ENCODE results near the gene DDIT3.

The DDIT3 gene

GRCh38 chr12:57474430-57474829, 45.9 kb downstream of the DDIT3 start:
- H3K4me1 ChIP-seq (ENCODE audit: control insufficient read depth, insufficient read depth, low read length): peaks cover 9% of the 10 kb centered on the region
- no peaks in the 10 kb centered on the region for H3K9me3 ChIP-seq (ENCODE audit: control insufficient read depth, low read length)
- H3K4me3 ChIP-seq (ENCODE audit: insufficient read depth, low read depth, low read length): no peak overlapping the region
- peaks cover 76% of the 10 kb centered on the region for H3K27me3 ChIP-seq (ENCODE audit: control insufficient read depth, insufficient read depth, low read length, poor library complexity, severe bottlenecking)
- H3K36me3 ChIP-seq (ENCODE audit: control insufficient read depth, insufficient read depth, low read length): no peaks in the 10 kb centered on the region
- no peak overlapping the region for H3K27ac ChIP-seq (ENCODE audit: insufficient read depth, low read depth, low read length, poor library complexity, severe bottlenecking)
- whole genome bisulfite sequencing, 2 experiments: 91 to 95% methylated on average over 8 of the region's 8 CpGs

- H3K27ac ChIP-seq (ENCODE audit: insufficient read depth, low read depth, low read length, poor library complexity, severe bottlenecking): no peak overlapping the region
- no peaks in the 10 kb centered on the region for H3K36me3 ChIP-seq (ENCODE audit: control insufficient read depth, insufficient read depth, low read length)
- peaks cover 9% of the 10 kb centered on the region for H3K4me1 ChIP-seq (ENCODE audit: control insufficient read depth, insufficient read depth, low read length)
- H3K4me3 ChIP-seq (ENCODE audit: insufficient read depth, low read depth, low read length): no peak overlapping the region
- WGBS, 2 experiments: 89 to 91% methylated on average over 5 of the region's 5 CpGs
- H3K27me3 ChIP-seq (ENCODE audit: control insufficient read depth, insufficient read depth, low read length, poor library complexity, severe bottlenecking): peaks cover 71% of the 10 kb centered on the region
- no peaks in the 10 kb centered on the region for H3K9me3 ChIP-seq (ENCODE audit: control insufficient read depth, low read length)
Measured at GRCh38 chr12:57473886-57474285, 46.4 kb downstream of the DDIT3 start.

GRCh38 chr12:57473392-57473791, 46.9 kb downstream of the DDIT3 start:
- Histone ChIP-seq H3K36me3 (ENCODE audit: control insufficient read depth, insufficient read depth, low read length) (no peaks in the 10 kb centered on the region), H3K4me1 (ENCODE audit: control insufficient read depth, insufficient read depth, low read length) (peaks cover 9% of the 10 kb centered on the region), H3K27ac (ENCODE audit: insufficient read depth, low read depth, low read length, poor library complexity, severe bottlenecking) (no peak overlapping the region), H3K27me3 (ENCODE audit: control insufficient read depth, insufficient read depth, low read length, poor library complexity, severe bottlenecking) (peaks cover 66% of the 10 kb centered on the region), H3K9me3 (ENCODE audit: control insufficient read depth, low read length) (no peaks in the 10 kb centered on the region), H3K4me3 (ENCODE audit: insufficient read depth, low read depth, low read length) (no peak overlapping the region)
- WGBS, 2 experiments: 78 to 93% methylated on average over 3 of the region's 3 CpGs

- 90 to 91% methylated on average over 3 of the region's 3 CpGs for WGBS, 2 experiments
- no peak overlapping the region for H3K27ac ChIP-seq (ENCODE audit: insufficient read depth, low read depth, low read length, poor library complexity, severe bottlenecking)
- H3K36me3 ChIP-seq (ENCODE audit: control insufficient read depth, insufficient read depth, low read length): no peaks in the 10 kb centered on the region
- H3K9me3 ChIP-seq (ENCODE audit: control insufficient read depth, low read length): no peaks in the 10 kb centered on the region
- H3K27me3 ChIP-seq (ENCODE audit: control insufficient read depth, insufficient read depth, low read length, poor library complexity, severe bottlenecking): peaks cover 56% of the 10 kb centered on the region
- peaks cover 9% of the 10 kb centered on the region for H3K4me1 ChIP-seq (ENCODE audit: control insufficient read depth, insufficient read depth, low read length)
- no peak overlapping the region for H3K4me3 ChIP-seq (ENCODE audit: insufficient read depth, low read depth, low read length)
Measured at GRCh38 chr12:57472391-57472790, 47.9 kb downstream of the DDIT3 start.

GRCh38 chr12:57471661-57472060, 48.7 kb downstream of the DDIT3 start:
- Histone ChIP-seq H3K27me3 (ENCODE audit: control insufficient read depth, insufficient read depth, low read length, poor library complexity, severe bottlenecking) (peaks cover 49% of the 10 kb centered on the region), H3K4me1 (ENCODE audit: control insufficient read depth, insufficient read depth, low read length) (peaks cover 9% of the 10 kb centered on the region), H3K36me3 (ENCODE audit: control insufficient read depth, insufficient read depth, low read length) (no peaks in the 10 kb centered on the region), H3K4me3 (ENCODE audit: insufficient read depth, low read depth, low read length) (no peak overlapping the region), H3K9me3 (ENCODE audit: control insufficient read depth, low read length) (no peaks in the 10 kb centered on the region), H3K27ac (ENCODE audit: insufficient read depth, low read depth, low read length, poor library complexity, severe bottlenecking) (no peak overlapping the region)
- 87 to 93% methylated on average over 3 of the region's 3 CpGs for WGBS, 2 experiments

- WGBS, 2 experiments: 85 to 88% methylated on average over 4 of the region's 4 CpGs
- H3K27me3 ChIP-seq (ENCODE audit: control insufficient read depth, insufficient read depth, low read length, poor library complexity, severe bottlenecking): peaks cover 43% of the 10 kb centered on the region
- no peaks in the 10 kb centered on the region for H3K36me3 ChIP-seq (ENCODE audit: control insufficient read depth, insufficient read depth, low read length)
- H3K27ac ChIP-seq (ENCODE audit: insufficient read depth, low read depth, low read length, poor library complexity, severe bottlenecking): no peak overlapping the region
- peaks cover 7% of the 10 kb centered on the region for H3K4me1 ChIP-seq (ENCODE audit: control insufficient read depth, insufficient read depth, low read length)
- no peak overlapping the region for H3K4me3 ChIP-seq (ENCODE audit: insufficient read depth, low read depth, low read length)
- H3K9me3 ChIP-seq (ENCODE audit: control insufficient read depth, low read length): no peaks in the 10 kb centered on the region
Measured at GRCh38 chr12:57470970-57471656, 49.2 kb downstream of the DDIT3 start.

GRCh38 chr12:57470286-57470969, 49.9 kb downstream of the DDIT3 start:
- WGBS, 2 experiments: 94 to 96% methylated on average over 14 of the region's 14 CpGs

GRCh38 chr12:57469296-57470164, 50.8 kb downstream of the DDIT3 start:
- Histone ChIP-seq H3K4me3 (ENCODE audit: insufficient read depth, low read depth, low read length) (no peak overlapping the region), H3K9me3 (ENCODE audit: control insufficient read depth, low read length) (no peaks in the 10 kb centered on the region), H3K36me3 (ENCODE audit: control insufficient read depth, insufficient read depth, low read length) (no peaks in the 10 kb centered on the region), H3K27me3 (ENCODE audit: control insufficient read depth, insufficient read depth, low read length, poor library complexity, severe bottlenecking) (peaks cover 28% of the 10 kb centered on the region), H3K4me1 (ENCODE audit: control insufficient read depth, insufficient read depth, low read length) (no peaks in the 10 kb centered on the region), H3K27ac (ENCODE audit: insufficient read depth, low read depth, low read length, poor library complexity, severe bottlenecking) (no peak overlapping the region)
- 92 to 94% methylated on average over 10 of the region's 10 CpGs for WGBS, 2 experiments

More at GRCh38 chr12:57470286-57470969, 49.9 kb downstream of the DDIT3 start:
- H3K27me3 ChIP-seq (ENCODE audit: control insufficient read depth, insufficient read depth, low read length, poor library complexity, severe bottlenecking): peaks cover 36% of the 10 kb centered on the region
- no peak overlapping the region for H3K27ac ChIP-seq (ENCODE audit: insufficient read depth, low read depth, low read length, poor library complexity, severe bottlenecking)
- no peaks in the 10 kb centered on the region for H3K9me3 ChIP-seq (ENCODE audit: control insufficient read depth, low read length)
- peaks cover under 1% of the 10 kb centered on the region for H3K4me1 ChIP-seq (ENCODE audit: control insufficient read depth, insufficient read depth, low read length)
- no peaks in the 10 kb centered on the region for H3K36me3 ChIP-seq (ENCODE audit: control insufficient read depth, insufficient read depth, low read length)
- H3K4me3 ChIP-seq (ENCODE audit: insufficient read depth, low read depth, low read length): no peak overlapping the region

- WGBS, 2 experiments: 93 to 94% methylated on average over 11 of the region's 11 CpGs
- Histone ChIP-seq H3K27ac (ENCODE audit: insufficient read depth, low read depth, low read length, poor library complexity, severe bottlenecking) (no peak overlapping the region), H3K9me3 (ENCODE audit: control insufficient read depth, low read length) (no peaks in the 10 kb centered on the region), H3K27me3 (ENCODE audit: control insufficient read depth, insufficient read depth, low read length, poor library complexity, severe bottlenecking) (peaks cover 11% of the 10 kb centered on the region), H3K4me1 (ENCODE audit: control insufficient read depth, insufficient read depth, low read length) (no peaks in the 10 kb centered on the region), H3K4me3 (ENCODE audit: insufficient read depth, low read depth, low read length) (no peak overlapping the region), H3K36me3 (ENCODE audit: control insufficient read depth, insufficient read depth, low read length) (no peaks in the 10 kb centered on the region)
Measured at GRCh38 chr12:57467915-57468314, 52.4 kb downstream of the DDIT3 start.

Data from ectodermal cell (in vitro differentiated cells).